SK-N-SH treated with all-trans-retinoic acid at 6 μM for 48 hours (cell line): Measurements from ENCODE around the gene RAD52.

ENCODE experiments used
- ATAC-seq: fragments of 200-7000 bp; cut with Tn5 transposase; 3 replicates; pipeline ENCODE4 v1.9.1; 2020; ENCODE audit warnings: mild to moderate bottlenecking, moderate library complexity
- ARNTL ChIP-seq: fragments of 450-650 bp; formaldehyde crosslinking; IDR thresholded peaks from 2 replicates; pipeline ENCODE4 v1.5.0; 2020; ENCODE audit warnings: low read depth, mild to moderate bottlenecking, moderate library complexity, borderline replicate concordance
- BACH2 ChIP-seq: fragments of 250-450 bp; sonication (Bioruptor Pico); IDR thresholded peaks from 2 replicates; pipeline ENCODE4 v1.9.0; 2021; ENCODE audit warnings: mild to moderate bottlenecking, borderline replicate concordance
- CREB5 ChIP-seq: fragments of 250-450 bp; sonication (Bioruptor Pico); IDR thresholded peaks from 2 replicates; pipeline ENCODE4 v1.5.1; 2020; ENCODE audit warnings: low read depth, mild to moderate bottlenecking, moderate library complexity
- CSDC2 ChIP-seq: fragments of 250-450 bp; sonication (Bioruptor Pico); IDR thresholded peaks from 2 replicates; pipeline ENCODE4 v1.5.0; 2020; ENCODE audit warnings: mild to moderate bottlenecking, moderate library complexity
- ESRRG ChIP-seq: fragments of 250-450 bp; sonication (Bioruptor Pico); IDR thresholded peaks from 2 replicates; pipeline ENCODE4 v1.6.1; 2021; ENCODE audit warnings: mild to moderate bottlenecking
- GLIS3 ChIP-seq: fragments of 250-450 bp; sonication (Bioruptor Pico); IDR thresholded peaks from 2 replicates; pipeline ENCODE4 v1.5.0; 2020; ENCODE audit warnings: mild to moderate bottlenecking, moderate library complexity
- ISL1 ChIP-seq: fragments of 250-450 bp; sonication (Bioruptor Pico); IDR thresholded peaks from 2 replicates; pipeline ENCODE4 v2.1.2; 2022; ENCODE audit warnings: mild to moderate bottlenecking, moderate library complexity
- OSR1 ChIP-seq: fragments of 250-450 bp; sonication (Bioruptor Pico); IDR thresholded peaks from 2 replicates; pipeline ENCODE4 v1.8.0; 2022; ENCODE audit warnings: moderate library complexity, mild to moderate bottlenecking, inconsistent platforms
- POU6F1 ChIP-seq: fragments of 250-450 bp; sonication (Bioruptor Pico); IDR thresholded peaks from 2 replicates; pipeline ENCODE4 v1.8.0; 2021; ENCODE audit warnings: low read depth, mild to moderate bottlenecking, moderate library complexity, borderline replicate concordance
- PPARA ChIP-seq: fragments of 250-450 bp; sonication (Bioruptor Pico); IDR thresholded peaks from 2 replicates; pipeline ENCODE4 v1.5.0; 2020; ENCODE audit warnings: mild to moderate bottlenecking, borderline replicate concordance
- RARB ChIP-seq: fragments of 250-450 bp; sonication (Bioruptor Pico); IDR thresholded peaks from 2 replicates; pipeline ENCODE4 v1.8.0; 2021; ENCODE audit warnings: mild to moderate bottlenecking, moderate library complexity
- SNAI2 ChIP-seq: fragments of 250-450 bp; sonication (Bioruptor Pico); IDR thresholded peaks from 2 replicates; pipeline ENCODE4 v1.5.0; 2020; ENCODE audit warnings: mild to moderate bottlenecking, moderate library complexity
- TCF4 ChIP-seq: fragments of 250-450 bp; sonication (Bioruptor Pico); IDR thresholded peaks from 2 replicates; pipeline ENCODE4 v1.8.0; 2021; ENCODE audit warnings: mild to moderate bottlenecking, moderate library complexity, borderline replicate concordance
- TOX ChIP-seq: fragments of 250-450 bp; sonication (Bioruptor Pico); IDR thresholded peaks from 2 replicates; pipeline ENCODE4 v1.8.0; 2021; ENCODE audit warnings: mild to moderate bottlenecking, moderate library complexity, borderline replicate concordance
- TSHZ2 ChIP-seq: fragments of 250-450 bp; sonication (Bioruptor Pico); IDR thresholded peaks from 2 replicates; pipeline ENCODE4 v1.5.0; 2020; ENCODE audit warnings: mild to moderate bottlenecking, moderate library complexity
- ZC3H10 ChIP-seq: fragments of 250-450 bp; sonication (Bioruptor Pico); IDR thresholded peaks from 2 replicates; pipeline ENCODE4 v1.5.1; 2021; ENCODE audit warnings: mild to moderate bottlenecking, moderate library complexity
- ZFP3 ChIP-seq: fragments of 250-450 bp; sonication (Bioruptor Pico); IDR thresholded peaks from 2 replicates; pipeline ENCODE4 v1.5.0; 2020; ENCODE audit warnings: mild to moderate bottlenecking, moderate library complexity
- ZFP30 ChIP-seq: fragments of 450-650 bp; formaldehyde crosslinking; IDR thresholded peaks from 2 replicates; pipeline ENCODE4 v1.5.0; 2022; ENCODE audit warnings: mild to moderate bottlenecking, moderate library complexity
- ZNF565 ChIP-seq: fragments of 450-650 bp; formaldehyde crosslinking; conservative IDR thresholded peaks from 2 replicates; pipeline ENCODE4 v1.5.0; 2020; ENCODE audit warnings: low read depth, mild to moderate bottlenecking, moderate library complexity
- ZNF8 ChIP-seq: fragments of 450-650 bp; formaldehyde crosslinking; IDR thresholded peaks from 2 replicates; pipeline ENCODE4 v1.5.0; 2020; ENCODE audit warnings: mild to moderate bottlenecking, moderate library complexity
- TF ChIP-seq, protein P1 (sequence below): fragments of 250-450 bp; sonication (Bioruptor Pico); IDR thresholded peaks from 2 replicates; pipeline ENCODE4 v1.5.1; 2021; ENCODE audit warnings: mild to moderate bottlenecking, moderate library complexity
- TF ChIP-seq, protein P2 (sequence below): fragments of 250-450 bp; sonication (Bioruptor Pico); IDR thresholded peaks from 2 replicates; pipeline ENCODE4 v1.8.0; 2020; ENCODE audit warnings: mild to moderate bottlenecking, moderate library complexity, borderline replicate concordance

Gene RAD52

DNA sequence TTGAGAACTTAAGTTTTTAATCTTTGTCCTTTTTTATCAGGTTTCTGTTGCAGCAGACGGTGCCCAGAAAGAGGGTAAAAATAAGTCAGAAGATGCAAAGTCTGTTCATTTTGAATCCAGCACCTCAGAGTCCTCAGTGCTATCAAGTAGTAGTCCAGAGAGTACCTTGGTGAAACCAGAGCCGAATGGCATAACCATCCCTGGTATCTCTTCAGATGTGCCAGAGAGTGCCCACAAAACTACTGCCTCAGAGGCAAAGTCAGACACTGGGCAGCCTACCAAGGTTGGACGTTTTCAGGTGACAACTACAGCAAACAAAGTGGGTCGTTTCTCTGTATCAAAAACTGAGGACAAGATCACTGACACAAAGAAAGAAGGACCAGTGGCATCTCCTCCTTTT lies 53.5 kb downstream of the RAD52 start:
- TF ChIP-seq ESRRG (CRISPR knock-in tag) (no peak), PPARA (CRISPR knock-in tag) (no peak), CSDC2 (CRISPR knock-in tag) (no peak), TOX (no peak), ISL1 (CRISPR knock-in tag) (no peak), TSHZ2 (CRISPR knock-in tag) (no peak)
- TF ChIP-seq, protein P1, sequence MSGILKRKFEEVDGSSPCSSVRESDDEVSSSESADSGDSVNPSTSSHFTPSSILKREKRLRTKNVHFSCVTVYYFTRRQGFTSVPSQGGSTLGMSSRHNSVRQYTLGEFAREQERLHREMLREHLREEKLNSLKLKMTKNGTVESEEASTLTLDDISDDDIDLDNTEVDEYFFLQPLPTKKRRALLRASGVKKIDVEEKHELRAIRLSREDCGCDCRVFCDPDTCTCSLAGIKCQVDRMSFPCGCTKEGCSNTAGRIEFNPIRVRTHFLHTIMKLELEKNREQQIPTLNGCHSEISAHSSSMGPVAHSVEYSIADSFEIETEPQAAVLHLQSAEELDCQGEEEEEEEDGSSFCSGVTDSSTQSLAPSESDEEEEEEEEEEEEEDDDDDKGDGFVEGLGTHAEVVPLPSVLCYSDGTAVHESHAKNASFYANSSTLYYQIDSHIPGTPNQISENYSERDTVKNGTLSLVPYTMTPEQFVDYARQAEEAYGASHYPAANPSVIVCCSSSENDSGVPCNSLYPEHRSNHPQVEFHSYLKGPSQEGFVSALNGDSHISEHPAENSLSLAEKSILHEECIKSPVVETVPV (CRISPR knock-in tag): no peak
- ATAC-seq: no peak

- no peak for ATAC-seq
- TF ChIP-seq, protein P2, sequence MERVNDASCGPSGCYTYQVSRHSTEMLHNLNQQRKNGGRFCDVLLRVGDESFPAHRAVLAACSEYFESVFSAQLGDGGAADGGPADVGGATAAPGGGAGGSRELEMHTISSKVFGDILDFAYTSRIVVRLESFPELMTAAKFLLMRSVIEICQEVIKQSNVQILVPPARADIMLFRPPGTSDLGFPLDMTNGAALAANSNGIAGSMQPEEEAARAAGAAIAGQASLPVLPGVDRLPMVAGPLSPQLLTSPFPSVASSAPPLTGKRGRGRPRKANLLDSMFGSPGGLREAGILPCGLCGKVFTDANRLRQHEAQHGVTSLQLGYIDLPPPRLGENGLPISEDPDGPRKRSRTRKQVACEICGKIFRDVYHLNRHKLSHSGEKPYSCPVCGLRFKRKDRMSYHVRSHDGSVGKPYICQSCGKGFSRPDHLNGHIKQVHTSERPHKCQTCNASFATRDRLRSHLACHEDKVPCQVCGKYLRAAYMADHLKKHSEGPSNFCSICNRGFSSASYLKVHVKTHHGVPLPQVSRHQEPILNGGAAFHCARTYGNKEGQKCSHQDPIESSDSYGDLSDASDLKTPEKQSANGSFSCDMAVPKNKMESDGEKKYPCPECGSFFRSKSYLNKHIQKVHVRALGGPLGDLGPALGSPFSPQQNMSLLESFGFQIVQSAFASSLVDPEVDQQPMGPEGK: no peak
- no peak for TF ChIP-seq TCF4
- TF ChIP-seq CREB5 (CRISPR knock-in tag): no peak
- no peak for TF ChIP-seq SNAI2 (CRISPR knock-in tag)
- no peak for TF ChIP-seq POU6F1 (CRISPR knock-in tag)
- TF ChIP-seq ESRRG (CRISPR knock-in tag): no peak
- no peak for TF ChIP-seq OSR1 (CRISPR knock-in tag)
- no peak for TF ChIP-seq RARB (CRISPR knock-in tag)
- no peak for TF ChIP-seq ZNF565 (CRISPR knock-in tag)
- no peak for TF ChIP-seq ARNTL (CRISPR knock-in tag)
- no peak for TF ChIP-seq CSDC2 (CRISPR knock-in tag)
- TF ChIP-seq TSHZ2 (CRISPR knock-in tag): no peak
- TF ChIP-seq, protein P1 (CRISPR knock-in tag): no peak
- TF ChIP-seq TOX: no peak
- TF ChIP-seq ZNF8: no peak
- no peak for TF ChIP-seq ZFP3
- TF ChIP-seq ZC3H10 (CRISPR knock-in tag): no peak
- TF ChIP-seq BACH2: no peak
- no peak for TF ChIP-seq ZFP30 (CRISPR knock-in tag)
- no peak for TF ChIP-seq GLIS3 (CRISPR knock-in tag)
Measured at GRCh38 chr12:894226-894625, 55.3 kb downstream of the RAD52 start.
